IgD-negative memory B cell (primary cell): ENCODE measurements around the gene PLD1. TPM values are rescaled to one million over a fixed set of nuclear protein-coding genes. Genes with fewer than 3 reads are reported as not detected.

Experiments used
- H3K27ac Mint-ChIP-seq, 3 donors: one replicate each; pipeline ENCODE4 v1.8.0; 2020 to 2022; ENCODE audit warnings: mild to moderate bottlenecking in 3 of 3, mixed read lengths in 3 of 3, moderate library complexity in 1 of 3
- H3K27me3 Mint-ChIP-seq: one replicate; pipeline ENCODE4 v1.8.0; 2021; ENCODE audit warnings: mixed read lengths
- H3K36me3 Mint-ChIP-seq: one replicate; pipeline ENCODE4 v1.8.0; 2020; ENCODE audit warnings: mild to moderate bottlenecking, mixed read lengths
- H3K4me1 Mint-ChIP-seq, 3 donors: one replicate each; pipeline ENCODE4 v1.8.0; 2020 to 2022; ENCODE audit warnings: mixed read lengths in 3 of 3, mild to moderate bottlenecking in 1 of 3
- H3K4me3 Mint-ChIP-seq, 4 donors: one replicate each; pipeline ENCODE4 v1.8.0; 2020 to 2022; ENCODE audit warnings: mild to moderate bottlenecking in 4 of 4, mixed read lengths in 4 of 4, moderate library complexity in 3 of 4
- H3K9me3 Mint-ChIP-seq, 3 donors: one replicate each; pipeline ENCODE4 v1.8.0; 2020 to 2021; ENCODE audit warnings: mixed read lengths in 3 of 3, mild to moderate bottlenecking in 1 of 3
- polyA plus RNA-seq: library from polyadenylated mRNA; unstranded; fragments of 300-500 nt; fragmentation: Illumina TruSeq; gene quantifications from one replicate; pipeline ENCODE4 v1.2.3, GENCODE V29; 2021

PLD1 gene
- polyA plus RNA-seq, 1 donor from 2014 or later = not detected

- H3K36me3 Mint-ChIP-seq = no peaks in the 10 kb centered on the region
Measured at GRCh38 chr3:171801738-171802589, 8.3 kb downstream of the PLD1 start.

GRCh38 chr3:171799501-171799900, 10.8 kb downstream of the PLD1 start:
- H3K9me3 Mint-ChIP-seq = peaks cover 0 to 3% (median 2%) of the 10 kb centered on the region in 3 donors
- peaks cover 2% of the 10 kb centered on the region for H3K27me3 Mint-ChIP-seq
- no peaks in the 10 kb centered on the region for H3K4me1 Mint-ChIP-seq
- H3K36me3 Mint-ChIP-seq = no peaks in the 10 kb centered on the region
- no peak overlapping the region for H3K27ac Mint-ChIP-seq
- no peak overlapping the region for H3K4me3 Mint-ChIP-seq

More at GRCh38 chr3:171801738-171802589, 8.3 kb downstream of the PLD1 start:
- Mint-ChIP-seq H3K27me3 (peaks cover 2% of the 10 kb centered on the region), H3K9me3 (peaks cover 0 to 3% (median 2%) of the 10 kb centered on the region in 3 donors), H3K4me1 (no peaks in the 10 kb centered on the region), H3K27ac (no peak overlapping the region), H3K4me3 (no peak overlapping the region)

GRCh38 chr3:171797873-171798272, 12.4 kb downstream of the PLD1 start:
- H3K36me3 Mint-ChIP-seq = no peaks in the 10 kb centered on the region
- no peaks in the 10 kb centered on the region for H3K4me1 Mint-ChIP-seq
- peaks cover 0 to 3% (median 2%) of the 10 kb centered on the region in 3 donors for H3K9me3 Mint-ChIP-seq
- H3K4me3 Mint-ChIP-seq = no peak overlapping the region
- no peak overlapping the region for H3K27ac Mint-ChIP-seq
- peaks cover 2% of the 10 kb centered on the region for H3K27me3 Mint-ChIP-seq

GRCh38 chr3:171797265-171797679, 13.0 kb downstream of the PLD1 start:
- Mint-ChIP-seq H3K27ac (no peak overlapping the region), H3K9me3 (peaks cover 0 to 3% (median 2%) of the 10 kb centered on the region in 3 donors), H3K4me3 (no peak overlapping the region), H3K4me1 (no peaks in the 10 kb centered on the region), H3K27me3 (peaks cover 2% of the 10 kb centered on the region), H3K36me3 (no peaks in the 10 kb centered on the region)

GRCh38 chr3:171796625-171797264, 13.5 kb downstream of the PLD1 start:
- H3K4me1 Mint-ChIP-seq = no peaks in the 10 kb centered on the region
- no peak overlapping the region for H3K27ac Mint-ChIP-seq
- H3K4me3 Mint-ChIP-seq = no peak overlapping the region
- no peaks in the 10 kb centered on the region for H3K27me3 Mint-ChIP-seq
- H3K9me3 Mint-ChIP-seq = peaks cover 0 to 2% (median 2%) of the 10 kb centered on the region in 3 donors
- no peaks in the 10 kb centered on the region for H3K36me3 Mint-ChIP-seq

- Mint-ChIP-seq H3K36me3 (no peaks in the 10 kb centered on the region), H3K27ac (no peak overlapping the region), H3K4me3 (no peak overlapping the region), H3K9me3 (no peaks in the 10 kb centered on the region), H3K27me3 (no peaks in the 10 kb centered on the region), H3K4me1 (no peaks in the 10 kb centered on the region)
Measured at GRCh38 chr3:171792531-171792930, 17.8 kb downstream of the PLD1 start.

GRCh38 chr3:171791692-171792076, 18.6 kb downstream of the PLD1 start:
- no peaks in the 10 kb centered on the region for H3K9me3 Mint-ChIP-seq
- H3K4me3 Mint-ChIP-seq = no peak overlapping the region

GRCh38 chr3:171790898-171791691, 19.2 kb downstream of the PLD1 start:
- Mint-ChIP-seq H3K27me3 (no peaks in the 10 kb centered on the region), H3K4me3 (no peak overlapping the region), H3K27ac (no peak overlapping the region), H3K36me3 (no peaks in the 10 kb centered on the region), H3K9me3 (no peaks in the 10 kb centered on the region), H3K4me1 (no peaks in the 10 kb centered on the region)

More at GRCh38 chr3:171791692-171792076, 18.6 kb downstream of the PLD1 start:
- no peaks in the 10 kb centered on the region for H3K27me3 Mint-ChIP-seq
- H3K36me3 Mint-ChIP-seq = no peaks in the 10 kb centered on the region
- no peak overlapping the region for H3K27ac Mint-ChIP-seq
- no peaks in the 10 kb centered on the region for H3K4me1 Mint-ChIP-seq

GRCh38 chr3:171790574-171790897, 19.7 kb downstream of the PLD1 start:
- H3K4me1 Mint-ChIP-seq = no peaks in the 10 kb centered on the region
- no peak overlapping the region for H3K4me3 Mint-ChIP-seq
- no peak overlapping the region for H3K27ac Mint-ChIP-seq
- no peaks in the 10 kb centered on the region for H3K27me3 Mint-ChIP-seq
- H3K36me3 Mint-ChIP-seq = no peaks in the 10 kb centered on the region
- H3K9me3 Mint-ChIP-seq = no peaks in the 10 kb centered on the region

GRCh38 chr3:171789759-171790505, 20.4 kb downstream of the PLD1 start:
- Mint-ChIP-seq H3K9me3 (no peaks in the 10 kb centered on the region), H3K4me1 (no peaks in the 10 kb centered on the region), H3K27me3 (no peaks in the 10 kb centered on the region), H3K27ac (no peak overlapping the region), H3K4me3 (no peak overlapping the region), H3K36me3 (no peaks in the 10 kb centered on the region)

- Mint-ChIP-seq H3K36me3 (no peaks in the 10 kb centered on the region), H3K27me3 (peaks cover 3% of the 10 kb centered on the region), H3K9me3 (no peaks in the 10 kb centered on the region), H3K4me1 (no peaks in the 10 kb centered on the region), H3K27ac (no peak overlapping the region), H3K4me3 (no peak overlapping the region)
Measured at GRCh38 chr3:171788546-171789351, 21.5 kb downstream of the PLD1 start.

GRCh38 chr3:171786997-171787396, 23.3 kb downstream of the PLD1 start:
- Mint-ChIP-seq H3K36me3 (no peaks in the 10 kb centered on the region), H3K27ac (no peak overlapping the region), H3K4me1 (no peaks in the 10 kb centered on the region), H3K4me3 (no peak overlapping the region), H3K27me3 (peaks cover 3% of the 10 kb centered on the region), H3K9me3 (no peaks in the 10 kb centered on the region)

- Mint-ChIP-seq H3K4me3 (no peak overlapping the region), H3K27ac (no peak overlapping the region), H3K4me1 (no peaks in the 10 kb centered on the region), H3K27me3 (peaks cover 3% of the 10 kb centered on the region), H3K9me3 (no peaks in the 10 kb centered on the region), H3K36me3 (no peaks in the 10 kb centered on the region)
Measured at GRCh38 chr3:171784937-171785336, 25.3 kb downstream of the PLD1 start.

GRCh38 chr3:171784387-171784786, 25.9 kb downstream of the PLD1 start:
- H3K4me3 Mint-ChIP-seq = no peak overlapping the region
- no peaks in the 10 kb centered on the region for H3K9me3 Mint-ChIP-seq
- no peaks in the 10 kb centered on the region for H3K4me1 Mint-ChIP-seq
- H3K36me3 Mint-ChIP-seq = no peaks in the 10 kb centered on the region
- peaks cover 3% of the 10 kb centered on the region for H3K27me3 Mint-ChIP-seq
- no peak overlapping the region for H3K27ac Mint-ChIP-seq
